GM12878 (cell line): ENCODE data around the gene NCAM1. TPM values are rescaled to one million over a fixed set of nuclear protein-coding genes. Genes with fewer than 3 reads are reported as not detected.

ENCODE experiments used
- ATAC-seq: fragments of 200-7000 bp; cut with Tn5 transposase; 3 replicates; pipeline ENCODE4 v1.9.1; 2020; ENCODE audit warnings: mild to moderate bottlenecking, moderate library complexity
- BruUV-seq: library from RNA; stranded (reverse); fragments of 400-500 nt; replicated peaks from 2 replicates; lab custom pipeline; 2021; lab: Mats Ljungman, UMichigan
- CTCF ChIA-PET: fragments of 300-600 bp; sonication (Branson Sonifier 250); formaldehyde crosslinking; extraction: SDS; loops from one replicate; lab custom pipeline; 2021; ENCODE audit warnings: inconsistent platforms; lab: Yijun Ruan, JAX
- POLR2A ChIA-PET: fragments of 350-600 bp; formaldehyde crosslinking; extraction: SDS; loops from one replicate; lab custom pipeline; 2021; ENCODE audit warnings: inconsistent platforms; lab: Charles Lee
- RAD21 ChIA-PET: fragments of 300-600 bp; sonication (Branson Sonifier 250); formaldehyde crosslinking; loops from one replicate; lab custom pipeline; 2023; ENCODE audit warnings: antibody characterized with exemption; ENCODE audit not compliant: unreplicated experiment; lab: Charles Lee
- SMC1A ChIA-PET: fragments of 300-600 bp; sonication (Branson Sonifier 250); formaldehyde crosslinking; loops from one replicate; lab custom pipeline; 2023; ENCODE audit not compliant: unreplicated experiment, uncharacterized antibody; lab: Charles Lee
- DNase-seq: peaks from one replicate; pipeline ENCODE4 v3.0.0-alpha.2; 2011; ENCODE audit warnings: low read depth, low spot score
- FAIRE-seq: peaks from 3 replicates; lab custom pipeline; 2011; peaks lifted over from hg19 to GRCh38; lab: Jason Lieb, UNC
- H2AFZ ChIP-seq: 2 replicates; pipeline ENCODE4 v1.6.0; 2011; ENCODE audit warnings: low read depth, low read length, control low read depth; ENCODE audit not compliant: control insufficient read depth
- H3K27ac ChIP-seq: 2 replicates; pipeline ENCODE4 v1.5.1; 2011; ENCODE audit warnings: control low read depth; ENCODE audit not compliant: control insufficient read depth, insufficient read depth
- H3K27me3 ChIP-seq, 2 experiments: replicated peaks in 1 of 2; 2 replicates each; pipeline versions ENCODE4 v1.6.0 to v1.6.1; 2011; ENCODE audit warnings: low read length in 1 of 2; ENCODE audit not compliant: control insufficient read depth in 2 of 2, insufficient read depth in 2 of 2
- H3K36me3 ChIP-seq, 2 experiments: 2 replicates each; pipeline ENCODE4 v1.5.1; 2011; ENCODE audit warnings: low read length in 1 of 2; ENCODE audit not compliant: control insufficient read depth in 2 of 2, insufficient read depth in 2 of 2
- H3K4me1 ChIP-seq: 2 replicates; pipeline ENCODE4 v1.6.1; 2011; ENCODE audit warnings: mild to moderate bottlenecking, low read length, moderate library complexity, mixed read lengths; ENCODE audit not compliant: control insufficient read depth, insufficient read depth
- H3K4me2 ChIP-seq: 2 replicates; pipeline ENCODE4 v1.6.0; 2011; ENCODE audit warnings: control low read depth; ENCODE audit not compliant: control insufficient read depth, insufficient read depth
- H3K4me3 ChIP-seq: fragments of 200-600 bp; sonication (generic); 2 replicates; pipeline ENCODE4 v1.5.1; 2016
- H3K79me2 ChIP-seq: 2 replicates; pipeline ENCODE4 v1.6.0; 2011; ENCODE audit warnings: low read length; ENCODE audit not compliant: control insufficient read depth, insufficient read depth
- H3K9ac ChIP-seq: 2 replicates; pipeline ENCODE4 v1.8.0; 2011; ENCODE audit warnings: low read length, control low read depth, mixed read lengths; ENCODE audit not compliant: control insufficient read depth, insufficient read depth
- H3K9me3 ChIP-seq: replicated peaks from 3 replicates; pipeline ENCODE4 v1.5.1; 2011; ENCODE audit warnings: mild to moderate bottlenecking, low read length; ENCODE audit not compliant: control insufficient read depth, insufficient read depth
- H4K20me1 ChIP-seq: 2 replicates; pipeline ENCODE4 v1.6.0; 2011; ENCODE audit not compliant: control insufficient read depth, insufficient read depth
- ASH2L ChIP-seq: fragments of 300-600, 200-600 bp; sonication (generic); IDR thresholded peaks from 2 replicates; pipeline ENCODE4 v1.6.1; 2017; ENCODE audit warnings: low read depth, mild to moderate bottlenecking, borderline replicate concordance
- BHLHE40 ChIP-seq, 2 experiments: fragments of 450-650 bp in 1 of 2; IDR thresholded peaks; 2 replicates each; pipeline ENCODE4 v1.6.1; 2011 to 2017; ENCODE audit warnings: low read depth in 2 of 2, borderline replicate concordance in 1 of 2, improper control_type of control experiment in 1 of 2, low read length in 1 of 2, mild to moderate bottlenecking in 1 of 2
- BMI1 ChIP-seq: fragments of 450-650 bp; IDR thresholded peaks from 2 replicates; pipeline ENCODE4 v1.6.1; 2016; ENCODE audit warnings: mild to moderate bottlenecking, moderate library complexity, borderline replicate concordance
- CBFB ChIP-seq: IDR thresholded peaks from 2 replicates; pipeline ENCODE4 v1.6.1; 2016; ENCODE audit warnings: antibody characterized with exemption, low read depth
- CHD4 ChIP-seq: fragments of 200-600 bp; sonication (generic); IDR thresholded peaks from 2 replicates; pipeline ENCODE4 v1.6.1; 2016; ENCODE audit warnings: mild to moderate bottlenecking
- JUND ChIP-seq: IDR thresholded peaks from 2 replicates; pipeline ENCODE4 v1.6.1; 2012; ENCODE audit warnings: low read depth, mild to moderate bottlenecking, low read length, improper control_type of control experiment, moderate library complexity
- MTA3 ChIP-seq: IDR thresholded peaks from 2 replicates; pipeline ENCODE4 v1.6.1; 2012; ENCODE audit warnings: low read length, inconsistent platforms, borderline replicate concordance
- NFXL1 ChIP-seq: fragments of 450-650 bp; IDR thresholded peaks from 2 replicates; pipeline ENCODE4 v1.6.1; 2017; ENCODE audit warnings: antibody characterized with exemption, mild to moderate bottlenecking, borderline replicate concordance
- RAD51 ChIP-seq: fragments of 450-650 bp; IDR thresholded peaks from 2 replicates; pipeline ENCODE4 v1.6.1; 2016; ENCODE audit warnings: moderate library complexity, mild to moderate bottlenecking, inconsistent platforms
- WRNIP1 ChIP-seq: IDR thresholded peaks from 2 replicates; pipeline ENCODE4 v1.6.1; 2011; ENCODE audit warnings: low read depth, low read length, improper control_type of control experiment, borderline replicate concordance
- ZZZ3 ChIP-seq: IDR thresholded peaks from 2 replicates; pipeline ENCODE4 v1.6.1; 2011; ENCODE audit warnings: low read depth; ENCODE audit not compliant: control insufficient read depth, insufficient read length
- WGBS: methylation state at CpG from one replicate; pipeline ENCODE4 v1.1.6; 2016; ENCODE audit warnings: low lambda C conversion rate; ENCODE audit not compliant: insufficient replicate concordance, insufficient coverage; ENCODE audit errors: missing lambda C conversion rate; 5-methylcytosine and 5-hydroxymethylcytosine counted together
- in situ Hi-C: fragments of 300-500 bp; cut with MboI; formaldehyde crosslinking; loops from 9 replicates; pipeline ENCODE4 v1.14.3; 2018; ENCODE audit warnings: mixed read lengths
- intact Hi-C: fragments of 100-400 bp; cut with micrococcal nuclease; formaldehyde crosslinking; loops from one replicate; pipeline ENCODE4 v1.14.2; 2022; ENCODE audit not compliant: unreplicated experiment
- polyA plus RNA-seq, 11 experiments: library from polyadenylated mRNA; depleted of rRNA in 4 of 11; unstranded in 6 of 11; stranded (reverse) in 5 of 11; fragments of >200 nt; fragmentation: Nextera tagmentation in 4 of 11; fragmentation: Illumina TruSeq in 1 of 11; extraction: Ambion mirVana in 4 of 11; extraction: Trizol in 1 of 11; gene quantifications; 1 replicate in 1 of 11; 2 replicates in 10 of 11; pipeline versions ENCODE4 v1.2.1 to v1.2.3, GENCODE V29; 2011 to 2016; ENCODE audit warnings: inconsistent platforms in 2 of 11, missing spikeins in 2 of 11, low read depth in 1 of 11
- total RNA-seq, 4 experiments: library from RNA; depleted of rRNA in 3 of 4; stranded (reverse); fragments of >200 nt in 3 of 4; fragmentation: Illumina TruSeq in 1 of 4; extraction: Trizol in 1 of 4; gene quantifications; 2 replicates each; pipeline versions ENCODE4 v1.2.1 to v1.2.3, GENCODE V29; 2013 to 2021
- TF ChIP-seq, protein P1 (sequence below): fragments of 450-650 bp; IDR thresholded peaks from 2 replicates; pipeline ENCODE4 v1.6.1; 2016; ENCODE audit warnings: mild to moderate bottlenecking
- TF ChIP-seq, protein P2 (sequence below): IDR thresholded peaks from 2 replicates; pipeline ENCODE4 v1.6.1; 2012; ENCODE audit warnings: low read depth, low read length, improper control_type of control experiment
- TF ChIP-seq, protein P3 (sequence below), 3 experiments: IDR thresholded peaks in 2 of 3; conservative IDR thresholded peaks in 1 of 3; 2 replicates each; pipeline ENCODE4 v1.5.1; 2011; ENCODE audit warnings: low read depth in 3 of 3, low read length in 3 of 3, mild to moderate bottlenecking in 3 of 3, control low read depth in 2 of 3, moderate library complexity in 2 of 3, inconsistent platforms in 1 of 3, mixed read lengths in 1 of 3; ENCODE audit not compliant: control insufficient read depth in 2 of 3, insufficient read depth in 1 of 3; ENCODE audit errors: extremely low read depth in 1 of 3

Gene NCAM1
- total and polyA plus RNA-seq, 10 of the 15 experiments (the other 5 are each of a cell fraction or from before 2014, with no cell fraction given), result 0.10 to 0.23 (median 0.11) TPM; not detected in 7

DNA sequence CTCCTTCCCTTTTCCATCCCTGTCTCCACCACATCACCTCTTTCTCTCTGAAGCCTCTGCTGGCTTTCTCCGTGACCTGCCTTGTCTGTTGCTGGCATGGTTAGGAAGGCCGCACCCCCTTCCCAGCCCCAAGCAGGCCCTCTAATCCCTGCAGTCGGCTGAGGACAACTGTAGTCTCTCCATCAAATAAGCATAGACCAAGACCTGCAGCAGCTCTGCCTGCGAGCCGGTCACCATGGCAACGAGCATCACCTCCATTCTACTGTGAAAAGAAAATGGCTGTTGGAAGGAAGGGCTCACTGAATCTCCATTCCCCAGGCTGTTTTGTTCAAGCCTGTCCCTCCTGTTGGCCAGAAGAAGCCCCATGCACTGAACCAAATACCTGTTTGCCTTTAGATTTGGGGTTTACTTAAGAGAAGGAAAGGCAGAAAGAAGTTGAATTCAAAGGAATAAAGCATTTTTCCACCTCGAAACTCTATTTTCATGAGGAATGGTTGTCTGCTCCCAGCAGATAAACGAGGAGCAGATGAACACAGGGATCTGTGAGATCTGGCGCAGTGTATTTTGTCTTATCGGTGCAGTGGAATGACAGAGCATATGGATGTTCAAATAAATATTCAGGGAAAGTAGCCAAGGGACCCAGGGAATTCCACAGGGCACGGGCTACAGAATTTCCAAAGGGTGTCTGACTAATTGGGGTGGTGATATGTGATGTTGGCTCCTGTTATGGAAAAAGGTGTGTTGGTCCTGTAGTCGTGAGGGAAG lies 240.0 kb downstream of the NCAM1 start:
- Histone ChIP-seq H4K20me1 (no peaks in the 10 kb centered on the region), H3K27ac (no peak overlapping the region), H3K4me2 (no peak overlapping the region), H3K27me3 (peaks cover 2 to 6% of the 10 kb centered on the region in 2 experiments; a peak in 3 of 4 replicates), H3K4me1 (no peaks in the 10 kb centered on the region), H3K9ac (no peak overlapping the region), H3K9me3 (no peaks in the 10 kb centered on the region), H3K4me3 (no peak overlapping the region), H3K79me2 (no peaks in the 10 kb centered on the region), H3K36me3 (no peaks in the 10 kb centered on the region), H2AFZ (no peak overlapping the region)
- FAIRE-seq (no peak), ATAC-seq (no peak), DNase-seq (no peak)
- in situ Hi-C loops, result no loop called here
- ChIA-PET RAD21 (no interaction called here), CTCF (no interaction called here), SMC1A (no interaction called here), POLR2A (no interaction called here)
- 16% methylated on average over 12 of the region's 12 CpGs for WGBS
- TF ChIP-seq BHLHE40 (IDR thresholded peaks at IDR 0.05; ENCODE audit: borderline replicate concordance in 1 of 2, low read depth in 2 of 2, low read length in 1 of 2) (no peak), BMI1 (no peak), JUND (no peak), RAD51 (no peak), CBFB (no peak), CHD4 (no peak), ASH2L (no peak), MTA3 (no peak), WRNIP1 (no peak), NFXL1 (no peak), ZZZ3 (no peak)
- TF ChIP-seq, protein P1, sequence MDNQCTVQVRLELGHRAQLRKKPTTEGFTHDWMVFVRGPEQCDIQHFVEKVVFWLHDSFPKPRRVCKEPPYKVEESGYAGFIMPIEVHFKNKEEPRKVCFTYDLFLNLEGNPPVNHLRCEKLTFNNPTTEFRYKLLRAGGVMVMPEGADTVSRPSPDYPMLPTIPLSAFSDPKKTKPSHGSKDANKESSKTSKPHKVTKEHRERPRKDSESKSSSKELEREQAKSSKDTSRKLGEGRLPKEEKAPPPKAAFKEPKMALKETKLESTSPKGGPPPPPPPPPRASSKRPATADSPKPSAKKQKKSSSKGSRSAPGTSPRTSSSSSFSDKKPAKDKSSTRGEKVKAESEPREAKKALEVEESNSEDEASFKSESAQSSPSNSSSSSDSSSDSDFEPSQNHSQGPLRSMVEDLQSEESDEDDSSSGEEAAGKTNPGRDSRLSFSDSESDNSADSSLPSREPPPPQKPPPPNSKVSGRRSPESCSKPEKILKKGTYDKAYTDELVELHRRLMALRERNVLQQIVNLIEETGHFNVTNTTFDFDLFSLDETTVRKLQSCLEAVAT, result no peak
- TF ChIP-seq, protein P2, sequence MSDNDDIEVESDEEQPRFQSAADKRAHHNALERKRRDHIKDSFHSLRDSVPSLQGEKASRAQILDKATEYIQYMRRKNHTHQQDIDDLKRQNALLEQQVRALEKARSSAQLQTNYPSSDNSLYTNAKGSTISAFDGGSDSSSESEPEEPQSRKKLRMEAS, result no peak
- TF ChIP-seq, protein P3, sequence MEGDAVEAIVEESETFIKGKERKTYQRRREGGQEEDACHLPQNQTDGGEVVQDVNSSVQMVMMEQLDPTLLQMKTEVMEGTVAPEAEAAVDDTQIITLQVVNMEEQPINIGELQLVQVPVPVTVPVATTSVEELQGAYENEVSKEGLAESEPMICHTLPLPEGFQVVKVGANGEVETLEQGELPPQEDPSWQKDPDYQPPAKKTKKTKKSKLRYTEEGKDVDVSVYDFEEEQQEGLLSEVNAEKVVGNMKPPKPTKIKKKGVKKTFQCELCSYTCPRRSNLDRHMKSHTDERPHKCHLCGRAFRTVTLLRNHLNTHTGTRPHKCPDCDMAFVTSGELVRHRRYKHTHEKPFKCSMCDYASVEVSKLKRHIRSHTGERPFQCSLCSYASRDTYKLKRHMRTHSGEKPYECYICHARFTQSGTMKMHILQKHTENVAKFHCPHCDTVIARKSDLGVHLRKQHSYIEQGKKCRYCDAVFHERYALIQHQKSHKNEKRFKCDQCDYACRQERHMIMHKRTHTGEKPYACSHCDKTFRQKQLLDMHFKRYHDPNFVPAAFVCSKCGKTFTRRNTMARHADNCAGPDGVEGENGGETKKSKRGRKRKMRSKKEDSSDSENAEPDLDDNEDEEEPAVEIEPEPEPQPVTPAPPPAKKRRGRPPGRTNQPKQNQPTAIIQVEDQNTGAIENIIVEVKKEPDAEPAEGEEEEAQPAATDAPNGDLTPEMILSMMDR (IDR thresholded peaks at IDR 0.05 in 2 of 3, conservative IDR thresholded peaks at IDR 0.05 in 1 of 3; ENCODE audit: control insufficient read depth in 2 of 3, extremely low read depth in 1 of 3, insufficient read depth in 1 of 3, low read depth in 3 of 3, low read length in 3 of 3), result no peak
- intact Hi-C loops, result no loop called here
- no TSS peak for BruUV-seq
